Astrocyte (in vitro differentiated cells and primary cell): ENCODE data around the gene EFNA2. TPM values are rescaled to one million over a fixed set of nuclear protein-coding genes. Genes with fewer than 3 reads are reported as not detected.

ENCODE experiments used
- DNase-seq: peaks from one replicate; pipeline ENCODE4 v3.0.0-alpha.2; 2010; ENCODE audit warnings: low read depth
- FAIRE-seq: peaks from 2 replicates; lab custom pipeline; 2011; peaks lifted over from hg19 to GRCh38; lab: Jason Lieb, UNC
- H2AFZ ChIP-seq: 2 replicates; pipeline ENCODE4 v1.6.0; 2012; ENCODE audit warnings: low read depth, low read length, inconsistent platforms
- H3K27ac ChIP-seq: 2 replicates; pipeline ENCODE4 v1.5.1; 2011; ENCODE audit warnings: low read depth, low read length, inconsistent platforms
- H3K27me3 ChIP-seq: 2 replicates; pipeline ENCODE4 v1.6.0; 2011; ENCODE audit warnings: low read length, inconsistent platforms; ENCODE audit not compliant: insufficient read depth
- H3K36me3 ChIP-seq: 2 replicates; pipeline ENCODE4 v1.5.1; 2011; ENCODE audit warnings: low read length, inconsistent platforms; ENCODE audit not compliant: insufficient read depth
- H3K4me1 ChIP-seq: 2 replicates; pipeline ENCODE4 v1.5.1; 2011; ENCODE audit warnings: low read length, inconsistent platforms; ENCODE audit not compliant: insufficient read depth
- H3K4me2 ChIP-seq: 2 replicates; pipeline ENCODE4 v1.6.0; 2012; ENCODE audit warnings: low read length, inconsistent platforms
- H3K4me3 ChIP-seq: 2 replicates; pipeline ENCODE4 v1.5.1; 2011; ENCODE audit warnings: low read depth, mild to moderate bottlenecking, low read length, inconsistent platforms; ENCODE audit not compliant: insufficient read depth
- H3K79me2 ChIP-seq: 2 replicates; pipeline ENCODE4 v1.6.0; 2012; ENCODE audit warnings: mild to moderate bottlenecking, low read length, inconsistent platforms; ENCODE audit not compliant: insufficient read depth
- H3K9ac ChIP-seq: 2 replicates; pipeline ENCODE4 v1.6.0; 2012; ENCODE audit warnings: mild to moderate bottlenecking, low read length, inconsistent platforms
- H3K9me3 ChIP-seq: 2 replicates; pipeline ENCODE4 v1.5.1; 2012; ENCODE audit warnings: low read depth, mild to moderate bottlenecking, low read length, inconsistent platforms; ENCODE audit not compliant: insufficient read depth
- H4K20me1 ChIP-seq: 2 replicates; pipeline ENCODE4 v1.6.0; 2012; ENCODE audit warnings: low read length, inconsistent platforms; ENCODE audit not compliant: insufficient read depth
- H3K27ac Mint-ChIP-seq: one replicate; pipeline ENCODE4 v1.8.0; 2021; ENCODE audit warnings: mild to moderate bottlenecking, mixed read lengths; ENCODE audit not compliant: unreplicated experiment
- H3K27me3 Mint-ChIP-seq: one replicate; pipeline ENCODE4 v1.8.0; 2021; ENCODE audit warnings: low read depth, mixed read lengths; ENCODE audit not compliant: unreplicated experiment
- H3K36me3 Mint-ChIP-seq: one replicate; pipeline ENCODE4 v1.8.0; 2021; ENCODE audit warnings: low read depth, mixed read lengths; ENCODE audit not compliant: unreplicated experiment
- H3K4me1 Mint-ChIP-seq: one replicate; pipeline ENCODE4 v1.8.0; 2021; ENCODE audit warnings: low read depth, mixed read lengths; ENCODE audit not compliant: unreplicated experiment
- H3K4me3 Mint-ChIP-seq: one replicate; pipeline ENCODE4 v1.8.0; 2021; ENCODE audit warnings: mild to moderate bottlenecking, moderate library complexity, mixed read lengths; ENCODE audit not compliant: unreplicated experiment
- H3K9me3 Mint-ChIP-seq: one replicate; pipeline ENCODE4 v1.8.0; 2021; ENCODE audit warnings: mild to moderate bottlenecking, mixed read lengths; ENCODE audit not compliant: unreplicated experiment
- EZH2 ChIP-seq: IDR thresholded peaks from 2 replicates; pipeline ENCODE4 v1.6.1; 2012; ENCODE audit warnings: mild to moderate bottlenecking, low read length, inconsistent platforms; ENCODE audit not compliant: insufficient read depth
- total RNA-seq: library from RNA; stranded (reverse); gene quantifications from 2 replicates; pipeline ENCODE4 v1.2.1, GENCODE V29; 2021
- TF ChIP-seq, protein P1 (sequence below): IDR thresholded peaks from 2 replicates; pipeline ENCODE4 v1.5.1; 2011; ENCODE audit warnings: low read depth, mild to moderate bottlenecking, inconsistent platforms, low read length, moderate library complexity; ENCODE audit not compliant: insufficient read depth

The EFNA2 gene
- total RNA-seq, 1 donor from 2014 or later, result 8.4 TPM

- H3K4me1 ChIP-seq, result peaks cover 13% of the 10 kb centered on the region
- no peak overlapping the region for H2AFZ ChIP-seq
- H3K9ac ChIP-seq, result no peak overlapping the region
- no peak overlapping the region for H3K4me3 ChIP-seq
- H3K9me3 ChIP-seq, result no peaks in the 10 kb centered on the region
- no peak overlapping the region for H3K4me2 ChIP-seq
- no peaks in the 10 kb centered on the region for H3K79me2 ChIP-seq
- no peaks in the 10 kb centered on the region for H3K4me1 Mint-ChIP-seq
- no peak overlapping the region for H3K27ac Mint-ChIP-seq
- H4K20me1 ChIP-seq, result no peaks in the 10 kb centered on the region
- peak overlapping the region; percentile 42 for H3K4me3 Mint-ChIP-seq
- H3K27ac ChIP-seq, result no peak overlapping the region
- FAIRE-seq (no peak), DNase-seq (no peak)
- peaks cover 15% of the 10 kb centered on the region for H3K27me3 Mint-ChIP-seq
- peaks cover 7% of the 10 kb centered on the region for H3K27me3 ChIP-seq
- TF ChIP-seq, protein P1, sequence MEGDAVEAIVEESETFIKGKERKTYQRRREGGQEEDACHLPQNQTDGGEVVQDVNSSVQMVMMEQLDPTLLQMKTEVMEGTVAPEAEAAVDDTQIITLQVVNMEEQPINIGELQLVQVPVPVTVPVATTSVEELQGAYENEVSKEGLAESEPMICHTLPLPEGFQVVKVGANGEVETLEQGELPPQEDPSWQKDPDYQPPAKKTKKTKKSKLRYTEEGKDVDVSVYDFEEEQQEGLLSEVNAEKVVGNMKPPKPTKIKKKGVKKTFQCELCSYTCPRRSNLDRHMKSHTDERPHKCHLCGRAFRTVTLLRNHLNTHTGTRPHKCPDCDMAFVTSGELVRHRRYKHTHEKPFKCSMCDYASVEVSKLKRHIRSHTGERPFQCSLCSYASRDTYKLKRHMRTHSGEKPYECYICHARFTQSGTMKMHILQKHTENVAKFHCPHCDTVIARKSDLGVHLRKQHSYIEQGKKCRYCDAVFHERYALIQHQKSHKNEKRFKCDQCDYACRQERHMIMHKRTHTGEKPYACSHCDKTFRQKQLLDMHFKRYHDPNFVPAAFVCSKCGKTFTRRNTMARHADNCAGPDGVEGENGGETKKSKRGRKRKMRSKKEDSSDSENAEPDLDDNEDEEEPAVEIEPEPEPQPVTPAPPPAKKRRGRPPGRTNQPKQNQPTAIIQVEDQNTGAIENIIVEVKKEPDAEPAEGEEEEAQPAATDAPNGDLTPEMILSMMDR, result no peak
- TF ChIP-seq EZH2, result no peak
- no peaks in the 10 kb centered on the region for H3K36me3 ChIP-seq
- H3K36me3 Mint-ChIP-seq, result no peaks in the 10 kb centered on the region
- H3K9me3 Mint-ChIP-seq, result peaks cover 2% of the 10 kb centered on the region
Observed at GRCh38 chr19:1322198-1322981, 36.7 kb downstream of the EFNA2 start.

DNA sequence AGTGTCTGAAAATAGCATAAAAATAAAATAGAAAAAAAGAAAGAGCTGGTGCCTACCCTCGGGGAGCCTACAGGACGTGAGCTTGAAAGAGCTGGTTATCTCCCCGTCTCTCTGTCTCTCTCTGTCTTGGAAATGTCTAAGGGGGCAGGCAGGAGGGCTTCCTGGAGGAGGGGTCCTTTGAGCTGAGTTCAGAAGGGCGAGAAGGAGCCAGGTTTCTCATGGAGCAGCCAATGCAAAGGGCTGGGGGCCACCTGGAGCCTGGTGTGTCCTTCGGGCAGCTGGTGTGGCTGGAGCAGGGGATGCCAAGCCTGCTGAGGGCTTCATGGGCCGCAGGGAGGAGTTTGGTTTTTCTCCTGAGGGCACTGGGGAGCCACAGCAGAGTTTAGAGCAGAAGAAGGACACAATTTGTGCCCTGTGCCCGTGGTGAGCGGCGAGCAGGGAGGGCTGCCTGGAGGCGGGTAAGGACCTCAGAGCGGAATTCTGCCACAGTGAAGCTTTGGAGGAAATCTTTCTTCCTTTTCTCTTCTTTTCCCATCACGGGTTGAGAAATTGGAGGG lies 38.7 kb downstream of the EFNA2 start:
- no peaks in the 10 kb centered on the region for H4K20me1 ChIP-seq
- no peaks in the 10 kb centered on the region for H3K79me2 ChIP-seq
- peak overlapping the region; percentile 78 for H3K4me2 ChIP-seq
- no peak for DNase-seq
- no peaks in the 10 kb centered on the region for H3K36me3 ChIP-seq
- peaks cover 6% of the 10 kb centered on the region for H3K27me3 Mint-ChIP-seq
- H3K4me3 Mint-ChIP-seq, result peak overlapping the region; percentile 57
- peaks cover 2% of the 10 kb centered on the region for H3K27me3 ChIP-seq
- H3K9ac ChIP-seq, result peak overlapping the region; percentile 73
- peaks cover 13% of the 10 kb centered on the region for H3K4me1 ChIP-seq
- peak overlapping the region; percentile 78 for H2AFZ ChIP-seq
- peak overlapping the region; percentile 51 for H3K4me3 ChIP-seq
- FAIRE-seq, result no peak
- peaks cover 2% of the 10 kb centered on the region for H3K9me3 Mint-ChIP-seq
- H3K9me3 ChIP-seq, result no peaks in the 10 kb centered on the region
- H3K4me1 Mint-ChIP-seq, result no peaks in the 10 kb centered on the region
- no peak overlapping the region for H3K27ac ChIP-seq
- TF ChIP-seq EZH2, result no peak
- TF ChIP-seq, protein P1, result no peak
- H3K36me3 Mint-ChIP-seq, result no peaks in the 10 kb centered on the region
- no peak overlapping the region for H3K27ac Mint-ChIP-seq
